ENCODE results near the gene CREBZF.

The CREBZF gene, protein sequence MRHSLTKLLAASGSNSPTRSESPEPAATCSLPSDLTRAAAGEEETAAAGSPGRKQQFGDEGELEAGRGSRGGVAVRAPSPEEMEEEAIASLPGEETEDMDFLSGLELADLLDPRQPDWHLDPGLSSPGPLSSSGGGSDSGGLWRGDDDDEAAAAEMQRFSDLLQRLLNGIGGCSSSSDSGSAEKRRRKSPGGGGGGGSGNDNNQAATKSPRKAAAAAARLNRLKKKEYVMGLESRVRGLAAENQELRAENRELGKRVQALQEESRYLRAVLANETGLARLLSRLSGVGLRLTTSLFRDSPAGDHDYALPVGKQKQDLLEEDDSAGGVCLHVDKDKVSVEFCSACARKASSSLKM

DNA sequence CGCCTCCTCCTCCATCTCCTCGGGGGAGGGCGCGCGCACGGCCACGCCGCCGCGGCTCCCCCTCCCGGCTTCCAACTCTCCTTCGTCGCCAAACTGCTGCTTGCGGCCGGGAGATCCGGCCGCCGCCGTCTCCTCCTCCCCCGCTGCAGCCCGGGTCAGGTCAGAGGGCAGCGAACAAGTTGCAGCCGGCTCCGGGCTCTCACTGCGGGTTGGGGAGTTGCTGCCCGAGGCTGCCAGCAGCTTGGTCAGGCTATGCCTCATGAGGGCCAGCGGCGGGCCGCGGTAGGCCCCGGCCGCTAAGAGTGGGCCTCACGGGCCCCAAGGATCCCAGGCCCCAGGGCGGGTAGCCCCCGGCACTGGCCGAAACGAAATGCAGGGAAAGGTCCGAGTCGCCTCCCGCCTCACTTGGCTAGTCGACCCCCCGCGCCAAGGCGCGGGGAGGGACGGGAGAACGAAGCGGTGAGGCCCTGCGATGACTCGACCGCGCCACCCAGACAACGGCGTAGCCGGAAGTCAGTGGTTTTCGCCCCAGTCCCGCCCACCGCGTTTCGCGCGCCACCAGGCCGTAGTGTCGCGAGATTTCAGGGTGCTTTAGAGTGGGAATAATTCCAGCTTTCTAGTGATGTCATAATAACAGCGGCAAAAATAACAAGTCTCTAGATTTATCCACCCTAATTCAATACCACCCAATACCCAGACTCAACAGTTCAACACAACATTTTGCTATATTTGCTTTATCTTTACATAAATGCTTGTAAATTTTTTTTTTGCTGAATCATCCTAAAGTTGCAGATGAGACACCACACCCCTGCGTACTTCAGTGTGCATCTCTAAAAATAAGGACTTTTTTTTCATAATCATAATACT is at the start of gene CREBZF:
Gene CREBZF, minus strand, starts transcription at position 515 of the 867 bp plus-strand sequence. Its CDS starts 254 bp downstream, at position 261.
- DNase-seq (ENCODE audit: low read depth in 2 of 2), result peak; percentile 86 to 90

GRCh38 chr11:85712953-85713352 is 48.0 kb upstream of the CREBZF start:
- no peak for DNase-seq (ENCODE audit: low read depth in 2 of 2)

- DNase-seq (ENCODE audit: low read depth in 2 of 2), result no peak
Measured at GRCh38 chr11:85710917-85711316, 46.0 kb upstream of the CREBZF start.

DNA sequence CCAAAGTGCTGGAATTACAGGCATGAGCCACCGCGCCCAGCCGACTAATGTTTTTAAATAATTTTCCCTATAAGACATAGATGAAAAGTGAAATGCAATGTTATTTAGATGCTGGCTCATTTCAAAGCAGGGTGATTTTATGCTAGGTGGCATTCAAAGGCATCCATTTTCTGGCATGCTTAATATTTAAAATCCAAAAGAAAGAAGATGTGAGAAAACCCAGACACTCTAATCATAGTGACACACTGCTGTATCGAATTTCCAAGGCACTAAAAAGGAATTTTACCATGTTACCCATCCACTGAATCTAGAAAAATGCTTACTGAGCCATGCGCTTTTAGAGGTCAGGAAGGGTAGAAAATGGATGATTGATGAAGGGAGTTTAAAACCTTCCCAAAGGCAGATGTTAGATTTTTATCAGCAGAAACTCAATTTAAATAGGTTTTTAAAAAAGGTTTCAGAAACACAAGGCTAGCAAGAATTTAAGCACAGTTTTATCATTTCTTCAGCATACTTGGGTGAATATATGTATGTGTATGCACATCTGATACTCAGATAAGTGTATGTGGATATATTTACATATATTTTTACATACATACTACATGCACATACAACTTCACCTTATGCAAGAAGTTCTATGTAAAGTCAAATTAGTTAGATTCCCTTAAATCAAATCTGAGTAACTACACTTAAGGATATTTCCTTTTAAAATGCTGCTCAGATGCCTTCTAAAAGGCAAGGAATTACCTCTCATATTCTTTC is 45.2 kb upstream of the CREBZF start:
- DNase-seq (ENCODE audit: low read depth in 2 of 2), result no peak

GRCh38 chr11:85705800-85706199 is 40.9 kb upstream of the CREBZF start:
- no peak for DNase-seq (ENCODE audit: low read depth in 2 of 2)

DNA sequence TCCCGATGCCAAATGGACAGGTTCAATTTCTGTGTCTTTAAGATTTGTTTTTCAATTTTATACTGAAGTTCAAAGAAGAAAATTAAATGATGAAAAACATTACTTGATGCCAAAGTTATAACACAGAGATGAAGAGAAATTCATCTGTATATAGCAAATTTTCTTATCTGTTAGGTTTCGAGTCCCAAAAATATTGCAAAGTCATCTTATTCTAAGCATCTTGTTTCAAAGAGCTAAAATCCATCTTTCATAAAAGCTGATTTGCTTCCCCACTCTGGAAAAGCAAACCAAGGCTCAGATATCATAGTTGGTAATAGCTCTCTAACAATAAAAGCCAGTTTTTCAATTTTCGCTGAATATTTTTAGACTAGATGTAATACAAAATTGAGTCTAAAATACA is 40.0 kb upstream of the CREBZF start:
- DNase-seq (ENCODE audit: low read depth in 2 of 2), result no peak

DNA sequence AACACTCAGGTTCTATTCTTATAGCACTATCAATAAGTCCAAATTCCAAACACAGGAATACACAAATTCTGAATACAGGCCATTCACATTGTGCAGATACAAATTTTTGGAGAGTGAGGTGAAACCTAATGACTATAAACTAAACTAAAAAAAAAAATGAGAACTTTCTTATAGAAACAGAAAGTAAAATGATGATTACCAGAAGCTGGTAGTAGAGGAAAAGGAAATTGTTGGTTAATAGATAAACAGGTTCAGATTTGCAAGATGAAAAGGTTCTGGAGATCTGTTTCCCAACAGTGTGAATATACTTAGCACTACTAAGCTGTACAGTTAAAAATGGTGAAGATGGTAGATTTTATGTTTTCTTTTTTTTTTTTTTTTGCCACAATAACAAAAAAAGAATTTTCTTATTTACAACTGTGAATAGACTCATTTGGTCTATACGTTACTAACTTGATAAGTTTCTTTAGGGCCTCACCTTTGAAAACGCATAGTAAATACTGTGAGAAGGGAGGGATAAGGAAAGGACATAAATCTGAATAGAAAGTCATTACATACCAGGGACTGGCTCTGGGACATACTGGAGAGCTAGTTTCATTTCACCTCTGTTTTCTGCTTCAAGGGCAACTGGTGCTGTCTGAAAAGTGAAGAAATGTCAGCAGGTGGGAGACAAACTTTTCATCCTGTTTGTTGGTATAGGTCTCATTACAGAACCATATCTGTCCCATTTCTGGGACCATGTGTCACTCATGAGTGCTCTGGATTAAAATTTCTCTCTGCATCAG is 35.2 kb upstream of the CREBZF start:
- no peak for DNase-seq (ENCODE audit: low read depth in 2 of 2)

GRCh38 chr11:85698195-85698594 is 33.3 kb upstream of the CREBZF start:
- DNase-seq (ENCODE audit: low read depth in 2 of 2), result no peak

GRCh38 chr11:85697747-85698146 is 32.8 kb upstream of the CREBZF start:
- DNase-seq (ENCODE audit: low read depth in 2 of 2), result no peak

GRCh38 chr11:85695546-85695945 is 30.6 kb upstream of the CREBZF start:
- DNase-seq (ENCODE audit: low read depth in 2 of 2), result no peak

- no peak for DNase-seq (ENCODE audit: low read depth in 2 of 2)
Measured at GRCh38 chr11:85694385-85694980, 29.6 kb upstream of the CREBZF start.

GRCh38 chr11:85685820-85686459 is 21.0 kb upstream of the CREBZF start, which contains the start of gene CCDC89:
Gene CCDC89 (minus strand): TSS chr11:85686195. CDS start chr11:85686130, 65 bp downstream.
- DNase-seq (ENCODE audit: low read depth in 2 of 2), result no peak

GRCh38 chr11:85685125-85685819 is 20.3 kb upstream of the CREBZF start:
- no peak for DNase-seq (ENCODE audit: low read depth in 2 of 2)

DNA sequence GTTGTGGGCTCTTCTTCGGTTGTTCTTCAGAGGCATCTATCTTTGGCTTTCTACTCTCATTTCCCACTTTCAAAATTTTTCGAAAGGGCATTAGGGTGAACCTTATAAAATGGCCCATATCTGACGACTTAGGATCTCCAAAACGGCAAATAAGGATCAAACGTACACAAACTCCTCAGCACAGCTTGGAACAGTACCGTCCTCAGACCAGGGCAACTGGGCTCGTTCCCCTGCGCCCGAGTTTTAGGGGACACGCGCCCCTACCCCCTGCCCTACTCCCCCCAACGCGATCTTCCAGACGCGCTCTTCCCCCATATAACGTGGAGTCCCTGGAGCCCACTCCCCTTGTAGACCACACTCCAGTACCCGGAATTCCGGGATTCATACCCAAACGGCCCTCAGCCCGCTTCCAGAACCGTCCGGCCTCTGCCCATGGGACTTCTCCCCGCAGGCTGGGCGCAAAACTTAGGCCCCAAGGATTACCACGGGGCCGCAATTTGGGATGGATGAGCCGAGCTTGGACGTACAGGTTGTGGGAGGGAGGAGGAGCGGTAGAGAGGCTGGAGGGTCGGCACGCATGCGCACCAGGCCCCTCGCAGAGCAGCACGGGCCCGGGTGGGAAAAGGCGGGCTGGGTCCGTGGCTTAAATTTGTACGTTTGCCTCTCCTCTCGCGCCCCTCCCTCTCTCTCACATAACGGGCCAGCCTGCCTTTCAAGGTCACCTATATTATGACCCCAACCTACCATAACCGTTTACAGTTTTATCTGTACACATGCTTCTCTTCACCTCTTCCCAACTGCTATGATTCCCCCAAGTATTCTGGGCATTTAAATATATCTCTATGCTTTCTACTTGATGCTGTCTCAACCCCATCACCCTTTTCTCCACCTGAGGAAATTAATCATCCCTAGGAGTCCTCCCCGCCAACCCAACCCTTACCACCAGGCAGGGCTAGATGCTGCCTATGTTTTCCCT is 17.7 kb upstream of the CREBZF start:
- peak; percentile 27 to 51 for DNase-seq (ENCODE audit: low read depth in 2 of 2)

DNA sequence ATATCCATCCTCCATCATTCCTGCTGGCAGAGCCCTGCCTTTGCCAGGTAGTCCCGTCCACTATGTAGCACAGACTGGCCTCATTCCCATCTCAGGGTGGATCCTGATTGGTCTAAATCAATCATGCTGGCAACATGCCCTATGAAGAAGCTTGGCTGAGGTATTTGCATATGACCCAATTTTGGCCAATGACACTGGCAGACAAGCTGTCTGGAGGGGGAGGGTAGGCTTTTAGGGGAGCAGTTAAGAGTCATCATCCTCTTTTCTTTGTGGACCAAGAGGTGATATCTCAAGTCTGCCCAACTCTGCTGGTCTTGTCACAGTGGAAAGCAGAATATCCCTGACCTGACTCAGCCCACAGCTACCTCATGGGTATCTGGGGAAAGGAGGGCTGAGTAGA is 16.0 kb upstream of the CREBZF start:
- DNase-seq (ENCODE audit: low read depth in 2 of 2), result no peak

DNA sequence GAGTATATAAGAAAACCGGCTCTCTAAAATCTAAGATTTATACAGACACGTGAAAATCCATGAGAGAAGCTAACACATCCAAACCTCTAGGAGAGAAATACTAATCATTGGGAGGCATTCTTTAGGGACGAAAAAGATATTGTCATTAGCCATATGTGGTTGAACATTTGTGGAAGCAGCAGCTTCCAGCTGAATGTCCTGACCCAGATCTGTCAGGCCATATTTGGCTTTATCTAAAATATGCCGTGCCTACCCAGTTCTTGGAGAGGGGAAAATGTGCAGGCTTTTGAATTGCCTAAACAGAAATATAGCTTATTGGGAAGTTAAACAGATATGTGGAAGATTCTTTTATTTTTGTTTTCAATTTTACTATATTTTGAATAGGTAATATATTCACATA is 14.6 kb upstream of the CREBZF start:
- no peak for DNase-seq (ENCODE audit: low read depth in 2 of 2)

DNA sequence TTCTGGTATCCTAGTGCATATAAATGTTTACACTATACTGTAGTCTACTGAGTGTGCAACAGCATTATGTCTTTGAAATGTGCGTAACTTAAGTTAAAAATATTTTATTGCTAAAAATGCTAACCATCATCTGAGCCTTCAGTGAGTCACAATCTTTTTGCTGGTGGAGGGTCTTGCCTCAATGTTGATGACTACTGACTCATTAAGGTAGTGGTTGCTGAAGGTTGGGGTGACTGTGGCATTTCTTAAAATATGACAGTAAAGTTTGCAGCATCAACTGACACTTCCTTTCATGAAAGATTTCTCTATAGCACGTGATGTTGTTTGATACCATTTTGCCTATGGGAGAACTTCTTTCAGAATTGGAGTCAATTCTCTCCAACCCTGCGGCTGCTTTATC is 8.5 kb upstream of the CREBZF start:
- no peak for DNase-seq (ENCODE audit: low read depth in 2 of 2)

DNA sequence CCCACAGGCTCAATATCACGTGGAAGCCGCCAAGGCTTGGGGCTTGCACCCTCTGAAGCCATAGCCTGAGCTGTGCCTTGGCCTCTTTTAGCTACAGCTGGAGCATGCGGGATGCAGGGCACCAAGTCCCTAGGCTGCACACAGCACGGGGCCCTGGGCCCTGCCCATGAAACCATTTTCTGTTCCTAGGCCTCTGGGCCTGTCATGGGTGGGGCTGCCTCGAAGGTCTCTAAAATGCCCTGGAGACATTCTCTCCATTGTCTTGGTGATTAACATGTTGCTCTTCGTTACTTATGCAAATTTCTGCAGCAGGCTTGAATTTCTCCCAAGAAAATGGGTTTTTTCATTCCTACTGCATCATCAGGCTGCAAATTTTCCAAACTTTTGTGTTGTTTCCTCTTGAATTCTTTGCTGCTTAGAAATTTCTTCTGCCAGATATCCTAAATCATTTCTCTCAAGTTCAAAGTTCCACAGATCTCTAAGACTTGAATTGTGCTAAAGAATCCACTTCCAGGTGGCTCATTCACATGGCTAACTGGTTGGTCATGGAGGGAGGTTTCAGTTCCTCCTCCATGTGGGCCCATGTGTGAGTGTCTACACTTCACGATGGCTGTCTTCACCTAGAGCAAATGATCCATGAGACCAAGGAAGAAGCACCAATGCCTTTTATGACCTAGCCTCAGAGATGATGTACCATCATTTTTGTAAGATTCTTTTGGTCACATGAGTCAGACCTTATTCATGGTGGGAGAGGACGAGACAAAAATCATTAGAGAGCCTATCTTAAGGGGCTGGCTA is 7.4 kb upstream of the CREBZF start:
- no peak for DNase-seq (ENCODE audit: low read depth in 2 of 2)
